Forelimb muscle (tissue), 1 donor: ENCODE data around the gene PCDHA11. TPM values are rescaled to one million over a fixed set of nuclear protein-coding genes. Genes with fewer than 3 reads are reported as not detected.

Experiments used
- polyA plus RNA-seq: library from polyadenylated mRNA; unstranded; fragments of 120-200 nt; gene quantifications from one replicate; pipeline ENCODE4 v1.2.1, GENCODE V29; 2013; ENCODE audit not compliant: insufficient read length

PCDHA11 gene
- polyA plus RNA-seq, 1 donor = not detected

Other genes with a start within 250 kb of the PCDHA11 start
- gene CD14, start 235.8 kb upstream of the PCDHA11 start, polyA plus RNA-seq = 18.3 TPM
- 8.3 TPM for gene TMCO6, start 229.5 kb upstream of the PCDHA11 start, polyA plus RNA-seq
- 58.2 TPM for gene NDUFA2, start 221.3 kb upstream of the PCDHA11 start, polyA plus RNA-seq
- 95.3 TPM for gene IK, start 221.1 kb upstream of the PCDHA11 start, polyA plus RNA-seq
- 14.9 TPM for gene WDR55, start 204.1 kb upstream of the PCDHA11 start, polyA plus RNA-seq
- not detected for gene DND1, start 195.4 kb upstream of the PCDHA11 start, polyA plus RNA-seq
- gene HARS1, start 177.6 kb upstream of the PCDHA11 start, polyA plus RNA-seq = 58.2 TPM
- 26.6 TPM for gene HARS2, start 177.5 kb upstream of the PCDHA11 start, polyA plus RNA-seq
- gene ZMAT2, start 168.5 kb upstream of the PCDHA11 start, polyA plus RNA-seq = 73.2 TPM
- 0.10 TPM for gene PCDHA1, start 82.8 kb upstream of the PCDHA11 start, polyA plus RNA-seq
- gene PCDHA2, start 74.1 kb upstream of the PCDHA11 start, polyA plus RNA-seq = 0.09 TPM
- 0.14 TPM for gene PCDHA3, start 67.9 kb upstream of the PCDHA11 start, polyA plus RNA-seq
- 0.14 TPM for gene PCDHA4, start 61.9 kb upstream of the PCDHA11 start, polyA plus RNA-seq
- gene PCDHA5, start 47.3 kb upstream of the PCDHA11 start, polyA plus RNA-seq = 0.08 TPM
- gene PCDHA6, start 41.0 kb upstream of the PCDHA11 start, polyA plus RNA-seq = 0.06 TPM
- 0.06 TPM for gene PCDHA7, start 34.7 kb upstream of the PCDHA11 start, polyA plus RNA-seq
- 0.03 TPM for gene PCDHA8, start 27.8 kb upstream of the PCDHA11 start, polyA plus RNA-seq
- gene PCDHA9, start 20.6 kb upstream of the PCDHA11 start, polyA plus RNA-seq = not detected
- gene PCDHA10, start 13.1 kb upstream of the PCDHA11 start, polyA plus RNA-seq = 0.05 TPM
- gene PCDHA12, start 6.4 kb downstream of the PCDHA11 start, polyA plus RNA-seq = not detected
- gene PCDHA13, start 13.2 kb downstream of the PCDHA11 start, polyA plus RNA-seq = 0.08 TPM
- 0.04 TPM for gene PCDHAC1, start 57.3 kb downstream of the PCDHA11 start, polyA plus RNA-seq
- gene PCDHAC2, start 97.5 kb downstream of the PCDHA11 start, polyA plus RNA-seq = 0.67 TPM
- 0.11 TPM for gene PCDHB1, start 182.4 kb downstream of the PCDHA11 start, polyA plus RNA-seq
- gene PCDHB2, start 225.7 kb downstream of the PCDHA11 start, polyA plus RNA-seq = 2.2 TPM
- 1.6 TPM for gene PCDHB3, start 231.5 kb downstream of the PCDHA11 start, polyA plus RNA-seq